GM21381 (cell line): Measurements from ENCODE around the gene NOVA2.
A peak's percentile ranks its signal among the peaks of the same experiment; 100 is the strongest.
"Not testable (repeated sequence)": the region's sequence is repeated elsewhere in the genome, so short reads cannot be mapped to it uniquely, and the experiment has no call there.

Experiments
- ATAC-seq: cut with Tn5 transposase; IDR thresholded peaks from one replicate; pipeline ENCODE4 v1.9.1; 2021; ENCODE audit warnings: mild to moderate bottlenecking, moderate library complexity; ENCODE audit not compliant: unreplicated experiment

Gene NOVA2

GRCh38 chr19:45897261-45897812 lies 76.3 kb downstream of the NOVA2 start:
- ATAC-seq = no peak

GRCh38 chr19:45895983-45896599 lies 77.6 kb downstream of the NOVA2 start:
- ATAC-seq = not testable (repeated sequence)

GRCh38 chr19:45895519-45895972 lies 78.1 kb downstream of the NOVA2 start:
- ATAC-seq = no peak

GRCh38 chr19:45890877-45891276 lies 82.8 kb downstream of the NOVA2 start:
- no peak for ATAC-seq

GRCh38 chr19:45889210-45889885 lies 84.3 kb downstream of the NOVA2 start:
- ATAC-seq = no peak

- ATAC-seq = no peak
These were observed 86.4 kb downstream of the NOVA2 start for GRCh38 chr19:45887200-45887710.

- peak; percentile 42 for ATAC-seq
These were observed 87.1 kb downstream of the NOVA2 start for GRCh38 chr19:45886427-45887199.

GRCh38 chr19:45885556-45886426 lies 87.9 kb downstream of the NOVA2 start, which contains the start of gene IRF2BP1:
Gene IRF2BP1, minus strand, starts transcription at chr19:45886141. Its CDS starts 367 bp downstream, at chr19:45885774.
- ATAC-seq = peak; percentile 48

GRCh38 chr19:45884682-45885555 lies 88.7 kb downstream of the NOVA2 start:
- no peak for ATAC-seq

- no peak for ATAC-seq
These were observed 89.6 kb downstream of the NOVA2 start for GRCh38 chr19:45883881-45884681.
